HepG2 (cell line): ENCODE results near the gene GCNT4. TPM values are rescaled to one million over a fixed set of nuclear protein-coding genes. Genes with fewer than 3 reads are reported as not detected.

Experiments
- EP300 ChIP-seq, 3 experiments: sonication (generic) in 1 of 3; formaldehyde crosslinking in 1 of 3; IDR thresholded peaks; 2 replicates each; pipeline versions ENCODE4 v1.5.1 to v1.6.1; 2011 to 2020; ENCODE audit warnings: low read depth in 2 of 3, low read length in 2 of 3, borderline replicate concordance in 1 of 3, improper control_type of control experiment in 1 of 3, mild to moderate bottlenecking in 1 of 3, missing genetic modification reagents in 1 of 3, moderate library complexity in 1 of 3
- MAFF ChIP-seq: IDR thresholded peaks from 2 replicates; pipeline ENCODE4 v1.6.1; 2011; ENCODE audit warnings: low read depth, low read length, improper control_type of control experiment
- RCOR2 ChIP-seq: IDR thresholded peaks from 2 replicates; pipeline ENCODE4 v1.6.1; 2016; ENCODE audit warnings: missing biosample characterization, missing genetic modification reagents
- ZNF34 ChIP-seq: sonication (generic); formaldehyde crosslinking; IDR thresholded peaks from 2 replicates; pipeline ENCODE4 v1.4.0; 2020; ENCODE audit warnings: mild to moderate bottlenecking, missing genetic modification reagents, borderline replicate concordance
- ZNF441 ChIP-seq: sonication (generic); formaldehyde crosslinking; IDR thresholded peaks from 2 replicates; pipeline ENCODE4 v1.7.0; 2021; ENCODE audit warnings: missing genetic modification reagents, borderline replicate concordance
- ZNF614 ChIP-seq: IDR thresholded peaks from 2 replicates; pipeline ENCODE4 v1.6.1; 2018; ENCODE audit warnings: missing biosample characterization, missing genetic modification reagents, inconsistent platforms, borderline replicate concordance
- polyA plus RNA-seq, 8 experiments: library from polyadenylated mRNA; depleted of rRNA in 3 of 8; stranded (reverse) in 7 of 8; unstranded in 1 of 8; fragments of >200 nt; fragmentation: Illumina TruSeq in 4 of 8; extraction: Trizol in 4 of 8; gene quantifications; 2 replicates each; pipeline versions ENCODE4 v1.2.1 to v1.2.3, GENCODE V29; 2011 to 2016; ENCODE audit warnings: low read depth in 4 of 8, missing spikeins in 1 of 8, mixed read lengths in 1 of 8; ENCODE audit not compliant: insufficient read depth in 1 of 8
- total RNA-seq, 5 experiments: library from RNA; depleted of rRNA; stranded (reverse); fragments of >200 nt; fragmentation: Illumina TruSeq; extraction: Trizol; gene quantifications; 2 replicates each; pipeline ENCODE4 v1.2.3, GENCODE V29; 2016; ENCODE audit warnings: low read depth in 1 of 5
- TF ChIP-seq, protein P1 (sequence below): sonication (generic); formaldehyde crosslinking; IDR thresholded peaks from 2 replicates; pipeline ENCODE4 v1.4.0; 2020; ENCODE audit warnings: missing genetic modification reagents
- TF ChIP-seq, protein P2 (sequence below): IDR thresholded peaks from 2 replicates; pipeline ENCODE4 v1.6.1; 2016; ENCODE audit warnings: low read depth
- TF ChIP-seq, protein P3 (sequence below): IDR thresholded peaks from 2 replicates; pipeline ENCODE4 v1.4.0; 2020; ENCODE audit warnings: mild to moderate bottlenecking, missing genetic modification reagents
- TF ChIP-seq, protein P4 (sequence below): sonication (generic); formaldehyde crosslinking; IDR thresholded peaks from 2 replicates; pipeline ENCODE4 v1.5.0; 2020; ENCODE audit warnings: mild to moderate bottlenecking, missing genetic modification reagents
- TF ChIP-seq, protein P5 (sequence below), 2 experiments: sonication (generic) in 1 of 2; formaldehyde crosslinking in 1 of 2; IDR thresholded peaks; 2 replicates each; pipeline versions ENCODE4 v1.6.1 to v1.9.0; 2014 to 2022; ENCODE audit warnings: antibody characterized with exemption in 1 of 2, borderline replicate concordance in 1 of 2, inconsistent platforms in 1 of 2, low read depth in 1 of 2, missing genetic modification reagents in 1 of 2

Gene GCNT4
- total and polyA plus RNA-seq, 2 of the 13 experiments (the other 11 are each of a cell fraction or from before 2014, with no cell fraction given), result 0.22 to 0.38 TPM

DNA sequence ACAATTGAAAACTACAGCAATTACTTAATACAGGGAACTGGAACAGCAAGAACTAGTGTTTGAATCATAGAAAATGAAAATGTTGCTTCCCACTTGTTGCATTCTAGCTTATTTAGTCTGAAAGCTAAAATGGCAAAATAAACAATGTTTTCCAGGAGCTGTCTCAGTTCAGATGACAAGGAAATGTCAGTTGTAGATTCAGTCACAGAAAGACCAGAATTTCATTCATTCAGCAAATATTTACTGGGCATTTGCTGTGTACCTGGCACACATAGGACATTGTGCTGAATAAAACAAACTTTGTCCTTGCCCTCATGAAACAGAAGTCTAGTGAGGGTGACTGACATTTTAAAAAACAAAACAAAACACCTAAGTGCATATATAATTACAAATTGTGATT, 41.5 kb downstream of the GCNT4 start (continued):
- TF ChIP-seq RCOR2, result peak; percentile 71; the same call in 1 of the 2 replicates
- TF ChIP-seq, protein P1, sequence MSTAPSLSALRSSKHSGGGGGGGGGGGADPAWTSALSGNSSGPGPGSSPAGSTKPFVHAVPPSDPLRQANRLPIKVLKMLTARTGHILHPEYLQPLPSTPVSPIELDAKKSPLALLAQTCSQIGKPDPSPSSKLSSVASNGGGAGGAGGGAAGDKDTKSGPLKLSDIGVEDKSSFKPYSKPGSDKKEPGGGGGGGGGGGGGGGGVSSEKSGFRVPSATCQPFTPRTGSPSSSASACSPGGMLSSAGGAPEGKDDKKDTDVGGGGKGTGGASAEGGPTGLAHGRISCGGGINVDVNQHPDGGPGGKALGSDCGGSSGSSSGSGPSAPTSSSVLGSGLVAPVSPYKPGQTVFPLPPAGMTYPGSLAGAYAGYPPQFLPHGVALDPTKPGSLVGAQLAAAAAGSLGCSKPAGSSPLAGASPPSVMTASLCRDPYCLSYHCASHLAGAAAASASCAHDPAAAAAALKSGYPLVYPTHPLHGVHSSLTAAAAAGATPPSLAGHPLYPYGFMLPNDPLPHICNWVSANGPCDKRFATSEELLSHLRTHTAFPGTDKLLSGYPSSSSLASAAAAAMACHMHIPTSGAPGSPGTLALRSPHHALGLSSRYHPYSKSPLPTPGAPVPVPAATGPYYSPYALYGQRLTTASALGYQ (CRISPR knock-in tag), result peak; percentile 34; the same call in 1 of the 2 replicates
- TF ChIP-seq, protein P2, sequence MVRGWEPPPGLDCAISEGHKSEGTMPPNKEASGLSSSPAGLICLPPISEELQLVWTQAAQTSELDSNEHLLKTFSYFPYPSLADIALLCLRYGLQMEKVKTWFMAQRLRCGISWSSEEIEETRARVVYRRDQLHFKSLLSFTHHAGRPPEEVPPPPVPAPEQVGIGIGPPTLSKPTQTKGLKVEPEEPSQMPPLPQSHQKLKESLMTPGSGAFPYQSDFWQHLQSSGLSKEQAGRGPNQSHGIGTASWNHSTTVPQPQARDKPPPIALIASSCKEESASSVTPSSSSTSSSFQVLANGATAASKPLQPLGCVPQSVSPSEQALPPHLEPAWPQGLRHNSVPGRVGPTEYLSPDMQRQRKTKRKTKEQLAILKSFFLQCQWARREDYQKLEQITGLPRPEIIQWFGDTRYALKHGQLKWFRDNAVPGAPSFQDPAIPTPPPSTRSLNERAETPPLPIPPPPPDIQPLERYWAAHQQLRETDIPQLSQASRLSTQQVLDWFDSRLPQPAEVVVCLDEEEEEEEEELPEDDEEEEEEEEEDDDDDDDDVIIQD (CRISPR knock-in tag), result peak; percentile 42; the same call in 1 of the 2 replicates
- TF ChIP-seq, protein P3, sequence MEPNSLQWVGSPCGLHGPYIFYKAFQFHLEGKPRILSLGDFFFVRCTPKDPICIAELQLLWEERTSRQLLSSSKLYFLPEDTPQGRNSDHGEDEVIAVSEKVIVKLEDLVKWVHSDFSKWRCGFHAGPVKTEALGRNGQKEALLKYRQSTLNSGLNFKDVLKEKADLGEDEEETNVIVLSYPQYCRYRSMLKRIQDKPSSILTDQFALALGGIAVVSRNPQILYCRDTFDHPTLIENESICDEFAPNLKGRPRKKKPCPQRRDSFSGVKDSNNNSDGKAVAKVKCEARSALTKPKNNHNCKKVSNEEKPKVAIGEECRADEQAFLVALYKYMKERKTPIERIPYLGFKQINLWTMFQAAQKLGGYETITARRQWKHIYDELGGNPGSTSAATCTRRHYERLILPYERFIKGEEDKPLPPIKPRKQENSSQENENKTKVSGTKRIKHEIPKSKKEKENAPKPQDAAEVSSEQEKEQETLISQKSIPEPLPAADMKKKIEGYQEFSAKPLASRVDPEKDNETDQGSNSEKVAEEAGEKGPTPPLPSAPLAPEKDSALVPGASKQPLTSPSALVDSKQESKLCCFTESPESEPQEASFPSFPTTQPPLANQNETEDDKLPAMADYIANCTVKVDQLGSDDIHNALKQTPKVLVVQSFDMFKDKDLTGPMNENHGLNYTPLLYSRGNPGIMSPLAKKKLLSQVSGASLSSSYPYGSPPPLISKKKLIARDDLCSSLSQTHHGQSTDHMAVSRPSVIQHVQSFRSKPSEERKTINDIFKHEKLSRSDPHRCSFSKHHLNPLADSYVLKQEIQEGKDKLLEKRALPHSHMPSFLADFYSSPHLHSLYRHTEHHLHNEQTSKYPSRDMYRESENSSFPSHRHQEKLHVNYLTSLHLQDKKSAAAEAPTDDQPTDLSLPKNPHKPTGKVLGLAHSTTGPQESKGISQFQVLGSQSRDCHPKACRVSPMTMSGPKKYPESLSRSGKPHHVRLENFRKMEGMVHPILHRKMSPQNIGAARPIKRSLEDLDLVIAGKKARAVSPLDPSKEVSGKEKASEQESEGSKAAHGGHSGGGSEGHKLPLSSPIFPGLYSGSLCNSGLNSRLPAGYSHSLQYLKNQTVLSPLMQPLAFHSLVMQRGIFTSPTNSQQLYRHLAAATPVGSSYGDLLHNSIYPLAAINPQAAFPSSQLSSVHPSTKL (CRISPR knock-in tag), result peak; percentile 83
- no peak for TF ChIP-seq ZNF34 (CRISPR knock-in tag)
- TF ChIP-seq, protein P4, sequence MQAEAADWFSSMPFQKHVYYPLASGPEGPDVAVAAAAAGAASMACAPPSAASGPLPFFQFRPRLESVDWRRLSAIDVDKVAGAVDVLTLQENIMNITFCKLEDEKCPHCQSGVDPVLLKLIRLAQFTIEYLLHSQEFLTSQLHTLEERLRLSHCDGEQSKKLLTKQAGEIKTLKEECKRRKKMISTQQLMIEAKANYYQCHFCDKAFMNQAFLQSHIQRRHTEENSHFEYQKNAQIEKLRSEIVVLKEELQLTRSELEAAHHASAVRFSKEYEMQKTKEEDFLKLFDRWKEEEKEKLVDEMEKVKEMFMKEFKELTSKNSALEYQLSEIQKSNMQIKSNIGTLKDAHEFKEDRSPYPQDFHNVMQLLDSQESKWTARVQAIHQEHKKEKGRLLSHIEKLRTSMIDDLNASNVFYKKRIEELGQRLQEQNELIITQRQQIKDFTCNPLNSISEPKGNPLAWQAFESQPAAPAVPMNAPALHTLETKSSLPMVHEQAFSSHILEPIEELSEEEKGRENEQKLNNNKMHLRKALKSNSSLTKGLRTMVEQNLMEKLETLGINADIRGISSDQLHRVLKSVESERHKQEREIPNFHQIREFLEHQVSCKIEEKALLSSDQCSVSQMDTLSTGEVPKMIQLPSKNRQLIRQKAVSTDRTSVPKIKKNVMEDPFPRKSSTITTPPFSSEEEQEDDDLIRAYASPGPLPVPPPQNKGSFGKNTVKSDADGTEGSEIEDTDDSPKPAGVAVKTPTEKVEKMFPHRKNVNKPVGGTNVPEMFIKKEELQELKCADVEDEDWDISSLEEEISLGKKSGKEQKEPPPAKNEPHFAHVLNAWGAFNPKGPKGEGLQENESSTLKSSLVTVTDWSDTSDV (CRISPR knock-in tag), result no peak
- TF ChIP-seq ZNF614 (CRISPR knock-in tag), result no peak
- TF ChIP-seq MAFF, result peak; percentile 40
- TF ChIP-seq EP300 (IDR thresholded peaks at IDR 0.05; ENCODE audit: low read depth in 2 of 2, low read length in 2 of 2), result peak in 1 of 2 experiments; percentile 56; a peak in 2 of 4 replicates
- no peak for TF ChIP-seq EP300 (CRISPR knock-in tag; IDR thresholded peaks at IDR 0.05; ENCODE audit: borderline replicate concordance)
- TF ChIP-seq, protein P5, sequence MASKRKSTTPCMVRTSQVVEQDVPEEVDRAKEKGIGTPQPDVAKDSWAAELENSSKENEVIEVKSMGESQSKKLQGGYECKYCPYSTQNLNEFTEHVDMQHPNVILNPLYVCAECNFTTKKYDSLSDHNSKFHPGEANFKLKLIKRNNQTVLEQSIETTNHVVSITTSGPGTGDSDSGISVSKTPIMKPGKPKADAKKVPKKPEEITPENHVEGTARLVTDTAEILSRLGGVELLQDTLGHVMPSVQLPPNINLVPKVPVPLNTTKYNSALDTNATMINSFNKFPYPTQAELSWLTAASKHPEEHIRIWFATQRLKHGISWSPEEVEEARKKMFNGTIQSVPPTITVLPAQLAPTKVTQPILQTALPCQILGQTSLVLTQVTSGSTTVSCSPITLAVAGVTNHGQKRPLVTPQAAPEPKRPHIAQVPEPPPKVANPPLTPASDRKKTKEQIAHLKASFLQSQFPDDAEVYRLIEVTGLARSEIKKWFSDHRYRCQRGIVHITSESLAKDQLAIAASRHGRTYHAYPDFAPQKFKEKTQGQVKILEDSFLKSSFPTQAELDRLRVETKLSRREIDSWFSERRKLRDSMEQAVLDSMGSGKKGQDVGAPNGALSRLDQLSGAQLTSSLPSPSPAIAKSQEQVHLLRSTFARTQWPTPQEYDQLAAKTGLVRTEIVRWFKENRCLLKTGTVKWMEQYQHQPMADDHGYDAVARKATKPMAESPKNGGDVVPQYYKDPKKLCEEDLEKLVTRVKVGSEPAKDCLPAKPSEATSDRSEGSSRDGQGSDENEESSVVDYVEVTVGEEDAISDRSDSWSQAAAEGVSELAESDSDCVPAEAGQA (IDR thresholded peaks at IDR 0.05; ENCODE audit: low read depth), result no peak
- TF ChIP-seq, protein P5 (CRISPR knock-in tag; IDR thresholded peaks at IDR 0.05; ENCODE audit: borderline replicate concordance), result no peak
- no peak for TF ChIP-seq ZNF441 (CRISPR knock-in tag)
